Measurements from ENCODE around the gene OGFOD2. TPM values are rescaled to one million over a fixed set of nuclear protein-coding genes. Genes with fewer than 3 reads are reported as not detected.

OGFOD2 gene
- total and polyA plus RNA-seq, 2 of the 13 experiments (the other 11 are each of a cell fraction or from before 2014, with no cell fraction given), result 13.2 to 14.6 TPM

GRCh38 chr12:122959566-122960192 is 15.4 kb upstream of the OGFOD2 start (continued):
- TF ChIP-seq RNF219 (CRISPR knock-in tag; IDR thresholded peaks at IDR 0.05), result no peak
- no peak for TF ChIP-seq ZNF354B (CRISPR knock-in tag; IDR thresholded peaks at IDR 0.05)
- TF ChIP-seq DBP (CRISPR knock-in tag; IDR thresholded peaks at IDR 0.05; ENCODE audit: not compliant biosample characterization), result no peak
- no peak for TF ChIP-seq ZSCAN5A (CRISPR knock-in tag; IDR thresholded peaks at IDR 0.05; ENCODE audit: borderline replicate concordance)
- TF ChIP-seq FOSL1 (CRISPR knock-in tag; IDR thresholded peaks at IDR 0.05; ENCODE audit: borderline replicate concordance), result no peak

GRCh38 chr12:122960193-122960569 is 14.9 kb upstream of the OGFOD2 start:
- peaks cover 2 to 3% of the 10 kb centered on the region in 2 experiments; a peak in 3 of 5 replicates for H3K36me3 ChIP-seq (replicated peaks in 1 of 2; ENCODE audit: control insufficient read depth in 1 of 2, insufficient read depth in 2 of 2, low read length in 2 of 2)
- H3K9me3 ChIP-seq (ENCODE audit: low read length), result no peaks in the 10 kb centered on the region
- FAIRE-seq (no peak), DNase-seq (ENCODE audit: low spot score) (no peak), ATAC-seq (no peak)
- H2AFZ ChIP-seq (ENCODE audit: low read length), result no peak overlapping the region
- ChIA-PET POLR2A (no interaction called here), CTCF (ENCODE audit: low intra/inter-chr PET ratio, low total read pairs) (no interaction called here)
- H3K27ac ChIP-seq (ENCODE audit: extremely low read length, insufficient read depth, low read length), result no peak overlapping the region
- H3K27me3 ChIP-seq (ENCODE audit: control insufficient read depth in 1 of 2, insufficient read depth in 2 of 2, low read length in 2 of 2), result no peaks in the 10 kb centered on the region
- H3K79me2 ChIP-seq (ENCODE audit: insufficient read depth, low read length), result no peaks in the 10 kb centered on the region
- intact Hi-C loops (cut with micrococcal nuclease; ENCODE audit: unreplicated experiment) (no loop called here), in situ Hi-C loops (cut with HindIII; ENCODE audit: extremely low pct_ligation_motif_present, low pct_unique_long_range_greater_than_20kb) (no loop called here)
- WGBS (ENCODE audit: low lambda C conversion rate), result 100% methylated on average over 2 of the region's 8 CpGs
- no TSS peak for BruUV-seq (replicated peaks)
- no peak overlapping the region for H3K4me2 ChIP-seq (ENCODE audit: low read depth, low read length)
- H3K9ac ChIP-seq (ENCODE audit: insufficient read depth, low read depth, low read length), result no peak overlapping the region
- H3K4me1 ChIP-seq (ENCODE audit: insufficient read depth, low read length), result peaks cover 26% of the 10 kb centered on the region
- no peaks in the 10 kb centered on the region for H4K20me1 ChIP-seq (ENCODE audit: insufficient read depth, low read length)
- no peak overlapping the region for H3K4me3 ChIP-seq (replicated peaks in 1 of 3; ENCODE audit: insufficient read depth in 1 of 3, low read depth in 2 of 3, low read length in 3 of 3)
- TF ChIP-seq ZFP37 (CRISPR knock-in tag; IDR thresholded peaks at IDR 0.05; ENCODE audit: borderline replicate concordance) (no peak), ZNF709 (CRISPR knock-in tag; IDR thresholded peaks at IDR 0.05) (no peak), GMEB1 (CRISPR knock-in tag; IDR thresholded peaks at IDR 0.05; ENCODE audit: borderline replicate concordance) (no peak), ZSCAN5A (CRISPR knock-in tag; IDR thresholded peaks at IDR 0.05; ENCODE audit: borderline replicate concordance) (no peak), MED13 (CRISPR knock-in tag; IDR thresholded peaks at IDR 0.05) (no peak), ZNF652 (CRISPR knock-in tag; IDR thresholded peaks at IDR 0.05; ENCODE audit: borderline replicate concordance, low read depth) (no peak), ZNF891 (CRISPR knock-in tag; IDR thresholded peaks at IDR 0.05) (no peak), ZMYM3 (CRISPR knock-in tag; IDR thresholded peaks at IDR 0.05) (peak; percentile 57; the same call in 1 of the 2 replicates)

Data from HepG2 (cell line).